Measurements from ENCODE around the gene ADAMTS15.

ADAMTS15 gene

GRCh38 chr11:130408901-130409300, 39.5 kb upstream of the ADAMTS15 start:
- Histone ChIP-seq H3K9me3 (ENCODE audit: control insufficient read depth, insufficient read depth, low read length) (no peaks in the 10 kb centered on the region), H3K4me1 (ENCODE audit: control insufficient read depth, insufficient read depth, low read length) (peaks cover 6% of the 10 kb centered on the region), H3K9ac (ENCODE audit: low read depth, low read length) (no peak overlapping the region), H3K36me3 (ENCODE audit: control insufficient read depth, insufficient read depth, low read length) (no peaks in the 10 kb centered on the region), H3K27ac (ENCODE audit: low read depth, low read length) (no peak overlapping the region), H3K27me3 (ENCODE audit: control insufficient read depth, insufficient read depth, low read length) (no peaks in the 10 kb centered on the region; the same call in 1 of the 2 replicates), H3K4me3 (ENCODE audit: low read depth, low read length) (no peak overlapping the region)

GRCh38 chr11:130409594-130410388, 38.7 kb upstream of the ADAMTS15 start:
- Histone ChIP-seq H3K9ac (ENCODE audit: low read depth, low read length) (no peak overlapping the region; the same call in 1 of the 2 replicates), H3K27me3 (ENCODE audit: control insufficient read depth, insufficient read depth, low read length) (no peaks in the 10 kb centered on the region; the same call in 1 of the 2 replicates), H3K36me3 (ENCODE audit: control insufficient read depth, insufficient read depth, low read length) (no peaks in the 10 kb centered on the region), H3K27ac (ENCODE audit: low read depth, low read length) (no peak overlapping the region), H3K4me1 (ENCODE audit: control insufficient read depth, insufficient read depth, low read length) (peaks cover under 1% of the 10 kb centered on the region), H3K4me3 (ENCODE audit: low read depth, low read length) (no peak overlapping the region), H3K9me3 (ENCODE audit: control insufficient read depth, insufficient read depth, low read length) (no peaks in the 10 kb centered on the region)

GRCh38 chr11:130411223-130411622, 37.2 kb upstream of the ADAMTS15 start:
- Histone ChIP-seq H3K27me3 (ENCODE audit: control insufficient read depth, insufficient read depth, low read length) (no peaks in the 10 kb centered on the region; the same call in 1 of the 2 replicates), H3K9ac (ENCODE audit: low read depth, low read length) (no peak overlapping the region), H3K4me3 (ENCODE audit: low read depth, low read length) (no peak overlapping the region), H3K27ac (ENCODE audit: low read depth, low read length) (no peak overlapping the region), H3K4me1 (ENCODE audit: control insufficient read depth, insufficient read depth, low read length) (no peaks in the 10 kb centered on the region), H3K9me3 (ENCODE audit: control insufficient read depth, insufficient read depth, low read length) (no peaks in the 10 kb centered on the region), H3K36me3 (ENCODE audit: control insufficient read depth, insufficient read depth, low read length) (no peaks in the 10 kb centered on the region)

GRCh38 chr11:130413405-130414106, 34.9 kb upstream of the ADAMTS15 start:
- Histone ChIP-seq H3K9ac (ENCODE audit: low read depth, low read length) (no peak overlapping the region), H3K36me3 (ENCODE audit: control insufficient read depth, insufficient read depth, low read length) (no peaks in the 10 kb centered on the region; the same call in 1 of the 2 replicates), H3K9me3 (ENCODE audit: control insufficient read depth, insufficient read depth, low read length) (no peaks in the 10 kb centered on the region), H3K4me1 (ENCODE audit: control insufficient read depth, insufficient read depth, low read length) (no peaks in the 10 kb centered on the region), H3K27ac (ENCODE audit: low read depth, low read length) (no peak overlapping the region), H3K4me3 (ENCODE audit: low read depth, low read length) (no peak overlapping the region), H3K27me3 (ENCODE audit: control insufficient read depth, insufficient read depth, low read length) (no peaks in the 10 kb centered on the region; the same call in 1 of the 2 replicates)

- Histone ChIP-seq H3K9me3 (ENCODE audit: control insufficient read depth, insufficient read depth, low read length) (no peaks in the 10 kb centered on the region), H3K4me1 (ENCODE audit: control insufficient read depth, insufficient read depth, low read length) (no peaks in the 10 kb centered on the region), H3K27me3 (ENCODE audit: control insufficient read depth, insufficient read depth, low read length) (no peaks in the 10 kb centered on the region; the same call in 1 of the 2 replicates), H3K9ac (ENCODE audit: low read depth, low read length) (no peak overlapping the region), H3K27ac (ENCODE audit: low read depth, low read length) (no peak overlapping the region), H3K4me3 (ENCODE audit: low read depth, low read length) (no peak overlapping the region), H3K36me3 (ENCODE audit: control insufficient read depth, insufficient read depth, low read length) (no peaks in the 10 kb centered on the region; the same call in 1 of the 2 replicates)
Observed at GRCh38 chr11:130414107-130415080, 34.1 kb upstream of the ADAMTS15 start.

GRCh38 chr11:130415731-130416529, 32.5 kb upstream of the ADAMTS15 start:
- Histone ChIP-seq H3K36me3 (ENCODE audit: control insufficient read depth, insufficient read depth, low read length) (no peaks in the 10 kb centered on the region; the same call in 1 of the 2 replicates), H3K4me1 (ENCODE audit: control insufficient read depth, insufficient read depth, low read length) (no peaks in the 10 kb centered on the region), H3K4me3 (ENCODE audit: low read depth, low read length) (no peak overlapping the region), H3K27ac (ENCODE audit: low read depth, low read length) (no peak overlapping the region), H3K9ac (ENCODE audit: low read depth, low read length) (no peak overlapping the region), H3K27me3 (ENCODE audit: control insufficient read depth, insufficient read depth, low read length) (no peaks in the 10 kb centered on the region), H3K9me3 (ENCODE audit: control insufficient read depth, insufficient read depth, low read length) (no peaks in the 10 kb centered on the region)

GRCh38 chr11:130416530-130416882, 31.9 kb upstream of the ADAMTS15 start:
- H3K9ac ChIP-seq (ENCODE audit: low read depth, low read length), result no peak overlapping the region
- H3K4me1 ChIP-seq (ENCODE audit: control insufficient read depth, insufficient read depth, low read length), result no peaks in the 10 kb centered on the region
- H3K9me3 ChIP-seq (ENCODE audit: control insufficient read depth, insufficient read depth, low read length), result no peaks in the 10 kb centered on the region
- H3K36me3 ChIP-seq (ENCODE audit: control insufficient read depth, insufficient read depth, low read length), result no peaks in the 10 kb centered on the region; the same call in 1 of the 2 replicates
- H3K27ac ChIP-seq (ENCODE audit: low read depth, low read length), result no peak overlapping the region
- no peaks in the 10 kb centered on the region for H3K27me3 ChIP-seq (ENCODE audit: control insufficient read depth, insufficient read depth, low read length)
- no peak overlapping the region for H3K4me3 ChIP-seq (ENCODE audit: low read depth, low read length)

GRCh38 chr11:130416906-130417305, 31.5 kb upstream of the ADAMTS15 start:
- Histone ChIP-seq H3K27ac (ENCODE audit: low read depth, low read length) (no peak overlapping the region), H3K9me3 (ENCODE audit: control insufficient read depth, insufficient read depth, low read length) (no peaks in the 10 kb centered on the region), H3K27me3 (ENCODE audit: control insufficient read depth, insufficient read depth, low read length) (no peaks in the 10 kb centered on the region), H3K4me3 (ENCODE audit: low read depth, low read length) (no peak overlapping the region), H3K4me1 (ENCODE audit: control insufficient read depth, insufficient read depth, low read length) (no peaks in the 10 kb centered on the region), H3K9ac (ENCODE audit: low read depth, low read length) (no peak overlapping the region), H3K36me3 (ENCODE audit: control insufficient read depth, insufficient read depth, low read length) (no peaks in the 10 kb centered on the region; the same call in 1 of the 2 replicates)

GRCh38 chr11:130418210-130418609, 30.2 kb upstream of the ADAMTS15 start:
- Histone ChIP-seq H3K27ac (ENCODE audit: low read depth, low read length) (no peak overlapping the region), H3K4me3 (ENCODE audit: low read depth, low read length) (no peak overlapping the region), H3K9me3 (ENCODE audit: control insufficient read depth, insufficient read depth, low read length) (no peaks in the 10 kb centered on the region), H3K27me3 (ENCODE audit: control insufficient read depth, insufficient read depth, low read length) (no peaks in the 10 kb centered on the region), H3K4me1 (ENCODE audit: control insufficient read depth, insufficient read depth, low read length) (no peaks in the 10 kb centered on the region), H3K36me3 (ENCODE audit: control insufficient read depth, insufficient read depth, low read length) (no peaks in the 10 kb centered on the region; the same call in 1 of the 2 replicates), H3K9ac (ENCODE audit: low read depth, low read length) (no peak overlapping the region)

GRCh38 chr11:130418756-130419155, 29.7 kb upstream of the ADAMTS15 start:
- Histone ChIP-seq H3K36me3 (ENCODE audit: control insufficient read depth, insufficient read depth, low read length) (no peaks in the 10 kb centered on the region; the same call in 1 of the 2 replicates), H3K4me1 (ENCODE audit: control insufficient read depth, insufficient read depth, low read length) (no peaks in the 10 kb centered on the region), H3K27me3 (ENCODE audit: control insufficient read depth, insufficient read depth, low read length) (no peaks in the 10 kb centered on the region), H3K4me3 (ENCODE audit: low read depth, low read length) (no peak overlapping the region), H3K9ac (ENCODE audit: low read depth, low read length) (no peak overlapping the region), H3K27ac (ENCODE audit: low read depth, low read length) (no peak overlapping the region), H3K9me3 (ENCODE audit: control insufficient read depth, insufficient read depth, low read length) (no peaks in the 10 kb centered on the region)

Data from HUES48 (cell line).